H7 (cell line): ENCODE data around the gene GGT5. TPM values are rescaled to one million over a fixed set of nuclear protein-coding genes. Genes with fewer than 3 reads are reported as not detected.
"Not testable (repeated sequence)": the region's sequence is repeated elsewhere in the genome, so short reads cannot be mapped to it uniquely, and the experiment has no call there.

Experiments
- DNase-seq: peaks from one replicate; pipeline ENCODE4 v3.0.0; 2012
- H3K27me3 ChIP-seq: 2 replicates; pipeline ENCODE4 v1.6.0; 2011; ENCODE audit warnings: mild to moderate bottlenecking, low read length; ENCODE audit not compliant: control insufficient read depth, insufficient read depth
- H3K36me3 ChIP-seq: replicated peaks from 2 replicates; pipeline ENCODE4 v1.5.1; 2011; ENCODE audit warnings: low read length; ENCODE audit not compliant: control insufficient read depth, insufficient read depth
- H3K4me3 ChIP-seq: 2 replicates; pipeline ENCODE4 v1.5.1; 2011; ENCODE audit warnings: low read depth, mild to moderate bottlenecking, control low read depth, low read length, moderate library complexity; ENCODE audit not compliant: insufficient read depth
- total RNA-seq: library from RNA; depleted of rRNA; stranded (reverse); fragments of >200 nt; shearing (Covaris generic); gene quantifications from 2 replicates; pipeline ENCODE4 v1.2.3, GENCODE V29; 2014

The GGT5 gene
- total RNA-seq, 1 experiment from 2014 or later: not detected

DNA sequence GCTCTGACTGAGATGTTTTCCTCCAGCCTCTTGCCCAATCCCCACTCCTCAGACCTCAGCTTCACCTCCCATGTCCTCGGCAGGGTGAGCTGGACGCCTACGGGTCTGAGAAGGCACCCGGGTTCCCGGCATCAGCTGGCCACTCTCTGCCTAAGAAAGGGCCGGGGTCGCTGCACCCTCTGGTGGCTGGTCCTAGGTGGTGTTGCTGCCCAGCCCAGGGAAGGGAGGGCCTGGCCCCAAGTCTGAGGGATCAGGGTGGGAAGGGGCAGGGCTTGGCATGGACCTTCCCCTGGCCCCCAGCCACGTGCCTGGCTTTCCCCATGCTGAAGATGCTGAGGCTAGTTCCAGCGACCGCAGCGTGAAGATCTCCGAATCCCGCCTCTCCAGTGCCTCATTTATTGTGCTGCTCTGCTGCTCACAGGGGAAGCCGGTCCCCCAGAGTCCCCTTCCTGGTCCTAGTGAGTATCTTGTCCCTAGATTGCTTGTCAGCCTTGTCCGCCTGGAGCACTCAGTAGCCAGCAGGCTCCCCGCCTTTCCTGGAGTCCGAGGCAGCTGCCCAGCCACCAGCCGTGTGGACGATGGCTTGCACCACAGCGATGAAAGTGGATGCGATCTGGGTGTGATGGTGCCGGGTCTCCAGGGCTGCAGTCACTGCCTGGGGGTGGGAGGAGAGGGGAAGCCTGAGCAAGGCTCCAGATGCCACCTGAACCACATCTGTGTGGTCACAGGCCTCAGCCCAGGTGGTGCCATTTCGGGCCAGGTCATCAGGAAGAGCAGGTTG is 2.9 kb upstream of the GGT5 start:
- Histone ChIP-seq H3K4me3 (no peak overlapping the region), H3K27me3 (no peaks in the 10 kb centered on the region), H3K36me3 (no peaks in the 10 kb centered on the region)
- peak; percentile 98 for DNase-seq

GRCh38 chr22:24247011-24247507 is 2.2 kb upstream of the GGT5 start:
- Histone ChIP-seq H3K27me3 (no peaks in the 10 kb centered on the region), H3K4me3 (no peak overlapping the region)

DNA sequence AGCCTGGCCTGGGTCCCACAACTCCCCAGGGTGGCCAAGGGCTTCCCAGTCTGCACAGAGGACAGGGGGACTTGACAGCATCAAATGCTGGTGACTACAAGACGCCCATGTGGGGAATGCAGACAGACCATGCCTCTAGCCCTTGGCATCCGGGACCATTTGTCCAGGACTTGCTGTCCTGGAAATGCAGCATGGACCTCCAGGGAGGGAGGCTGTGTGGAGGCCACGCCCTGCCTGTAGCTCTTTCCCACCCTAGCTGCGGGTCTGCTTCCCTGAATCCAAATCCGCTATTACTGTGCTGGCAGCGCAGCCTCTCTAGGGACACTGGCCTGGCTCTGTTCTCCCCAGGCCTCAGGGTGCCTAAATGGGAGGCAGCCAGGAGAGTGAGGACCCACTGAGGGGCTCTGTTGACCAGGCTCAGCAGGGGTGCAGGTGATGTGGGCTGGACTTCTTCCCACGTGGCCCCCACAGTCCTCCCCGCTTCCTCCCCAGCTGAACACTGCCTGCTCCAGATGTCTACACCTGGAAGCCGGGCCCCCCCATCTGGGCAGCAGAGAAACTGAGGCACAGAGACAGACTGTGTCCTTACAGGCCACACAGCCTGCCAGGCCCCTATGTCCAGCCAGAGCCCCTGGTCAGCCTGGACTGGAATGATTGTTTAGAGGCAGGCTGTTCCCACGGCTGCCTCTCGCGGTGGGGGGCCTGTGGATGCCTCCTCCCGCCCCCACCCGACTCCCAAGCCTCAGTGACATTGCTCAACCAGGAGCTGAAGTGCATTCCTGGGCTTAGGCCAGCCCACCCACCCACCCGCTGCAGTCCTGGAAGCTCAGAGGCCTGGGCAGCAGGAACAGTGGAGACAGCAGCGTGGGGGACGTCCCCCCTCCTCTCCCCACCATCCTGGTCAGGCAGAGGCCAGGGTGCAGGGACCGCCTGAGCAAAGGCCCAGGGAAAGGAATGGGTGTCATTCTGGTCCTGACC is 991 bp upstream of the GGT5 start:
- DNase-seq: peak; percentile 14
- not testable (repeated sequence) for H3K36me3 ChIP-seq, H3K4me3 ChIP-seq, H3K27me3 ChIP-seq

More at GRCh38 chr22:24247011-24247507, 2.2 kb upstream of the GGT5 start:
- peak; percentile 21 for DNase-seq
- no peaks in the 10 kb centered on the region for H3K36me3 ChIP-seq

GRCh38 chr22:24244144-24244787 is 616 bp downstream of the GGT5 start:
- DNase-seq: peak; percentile 25
- Histone ChIP-seq H3K27me3 (no peaks in the 10 kb centered on the region), H3K4me3 (no peak overlapping the region), H3K36me3 (no peaks in the 10 kb centered on the region)

- H3K27me3 ChIP-seq, H3K4me3 ChIP-seq, H3K36me3 ChIP-seq: not testable (repeated sequence)
- peak; percentile 19 for DNase-seq
Measured at GRCh38 chr22:24243417-24243816, 1.5 kb downstream of the GGT5 start.

DNA sequence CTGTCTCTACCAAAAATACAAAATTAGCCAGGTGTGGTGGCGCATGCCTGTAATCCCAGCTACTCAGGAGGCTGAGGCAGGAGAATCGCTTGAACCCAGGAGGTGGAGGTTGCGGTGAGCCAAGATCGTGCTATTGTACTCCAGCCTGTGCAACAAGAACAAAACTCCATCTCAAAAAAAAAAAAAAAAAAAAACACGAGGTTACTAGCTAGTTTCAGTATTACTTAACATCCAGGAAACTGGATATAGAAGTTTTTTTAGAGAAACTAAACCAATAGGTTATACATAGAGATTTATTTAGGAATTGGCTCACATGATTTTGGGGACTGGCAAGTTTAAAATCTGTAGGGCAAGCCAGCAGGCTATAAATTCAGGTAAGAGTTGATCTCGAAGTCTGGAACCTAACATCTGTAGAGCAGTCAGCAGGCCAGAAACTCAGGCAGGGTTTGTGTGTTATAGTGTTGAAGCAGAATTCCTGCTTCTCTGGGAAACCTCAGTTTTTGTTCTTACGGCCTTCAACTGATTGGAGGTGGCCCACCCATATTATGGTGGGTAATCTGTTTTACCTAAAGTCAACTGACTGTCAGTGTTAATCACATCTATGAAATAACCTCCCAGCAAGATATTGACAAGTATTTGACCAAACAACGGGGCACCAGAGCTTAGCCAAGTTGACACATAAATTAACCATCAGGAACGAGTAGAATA is 3.7 kb downstream of the GGT5 start:
- not testable (repeated sequence) for H3K27me3 ChIP-seq, DNase-seq

DNA sequence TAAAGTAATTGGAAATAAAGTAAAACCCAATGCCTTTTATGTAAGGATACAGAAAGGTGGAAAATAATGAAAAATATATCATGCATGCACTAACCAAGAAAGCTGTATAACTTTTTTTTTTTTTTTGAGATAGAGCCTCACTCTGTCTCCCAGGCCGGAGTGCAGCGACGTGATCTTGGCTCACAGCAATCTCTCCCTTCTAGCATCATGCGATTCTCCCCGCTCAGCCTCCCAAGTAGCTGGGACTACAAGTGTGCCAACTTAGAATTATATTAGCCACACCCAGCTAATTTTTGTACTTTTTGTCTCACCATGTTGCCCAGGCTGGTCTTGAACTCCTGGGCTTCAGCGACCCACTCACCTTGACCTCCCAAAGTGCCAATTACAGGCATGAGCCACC is 4.5 kb downstream of the GGT5 start:
- no peak overlapping the region for H3K4me3 ChIP-seq
- DNase-seq: no peak
- H3K36me3 ChIP-seq: no peaks in the 10 kb centered on the region
- no peaks in the 10 kb centered on the region for H3K27me3 ChIP-seq

More for the DNA sequence above, 3.7 kb downstream of the GGT5 start:
- not testable (repeated sequence) for H3K36me3 ChIP-seq, H3K4me3 ChIP-seq

DNA sequence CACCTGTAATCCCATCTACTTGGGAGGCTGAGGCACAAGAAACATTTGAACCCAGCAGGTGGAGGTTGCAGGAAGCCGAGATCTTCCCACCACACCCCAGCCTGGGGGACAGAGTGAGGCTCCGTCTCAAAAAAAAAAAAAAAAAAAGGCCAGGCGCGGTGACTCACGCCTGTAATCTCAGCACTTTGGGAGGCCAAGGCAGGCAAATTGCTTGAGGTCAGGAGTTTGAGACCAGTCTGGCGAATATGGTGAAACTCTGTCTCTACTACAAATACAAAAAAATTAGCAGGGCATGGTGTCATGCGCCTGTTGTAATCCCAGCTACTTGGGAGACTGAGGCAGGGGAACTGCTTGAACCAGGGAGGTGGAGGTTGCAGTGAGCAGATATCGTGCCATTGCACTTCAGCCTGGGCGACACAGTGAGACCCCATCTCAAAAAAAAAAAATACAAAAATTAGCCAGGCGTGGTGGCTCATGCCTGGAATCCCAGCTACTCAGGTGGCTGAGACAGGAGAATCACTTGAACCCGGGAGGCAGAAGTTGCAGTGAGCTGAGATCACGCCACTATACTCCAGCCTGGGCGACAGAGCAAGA is 6.7 kb downstream of the GGT5 start:
- H3K36me3 ChIP-seq, DNase-seq, H3K27me3 ChIP-seq, H3K4me3 ChIP-seq: not testable (repeated sequence)

DNA sequence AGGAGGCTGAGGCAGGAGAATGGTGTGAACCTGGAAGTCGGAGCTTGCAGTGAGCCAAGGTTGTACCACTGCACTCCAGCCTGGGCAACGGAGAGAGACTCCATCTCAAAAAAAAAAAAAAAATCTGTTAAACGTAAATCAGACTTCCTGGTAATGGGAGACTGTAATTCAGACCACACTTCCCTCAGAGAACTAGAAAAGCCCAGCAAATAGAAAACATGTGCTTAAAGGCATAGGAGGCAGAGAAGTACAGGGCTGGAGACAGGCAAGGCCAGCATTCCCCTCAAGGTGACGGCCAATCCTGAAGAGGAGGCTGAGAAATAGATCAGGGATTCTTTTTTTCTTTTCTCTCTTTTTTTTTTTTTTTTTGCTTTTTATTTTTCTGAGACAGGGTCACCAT is 8.2 kb downstream of the GGT5 start:
- DNase-seq: no peak
- Histone ChIP-seq H3K27me3 (no peaks in the 10 kb centered on the region), H3K4me3 (no peak overlapping the region), H3K36me3 (no peaks in the 10 kb centered on the region)

GRCh38 chr22:24235315-24235714 is 9.6 kb downstream of the GGT5 start:
- Histone ChIP-seq H3K36me3 (no peaks in the 10 kb centered on the region), H3K4me3 (no peak overlapping the region), H3K27me3 (no peaks in the 10 kb centered on the region)
- no peak for DNase-seq

GRCh38 chr22:24233816-24234215 is 11.1 kb downstream of the GGT5 start:
- Histone ChIP-seq H3K36me3 (no peaks in the 10 kb centered on the region), H3K4me3 (no peak overlapping the region), H3K27me3 (no peaks in the 10 kb centered on the region)
- DNase-seq: no peak

DNA sequence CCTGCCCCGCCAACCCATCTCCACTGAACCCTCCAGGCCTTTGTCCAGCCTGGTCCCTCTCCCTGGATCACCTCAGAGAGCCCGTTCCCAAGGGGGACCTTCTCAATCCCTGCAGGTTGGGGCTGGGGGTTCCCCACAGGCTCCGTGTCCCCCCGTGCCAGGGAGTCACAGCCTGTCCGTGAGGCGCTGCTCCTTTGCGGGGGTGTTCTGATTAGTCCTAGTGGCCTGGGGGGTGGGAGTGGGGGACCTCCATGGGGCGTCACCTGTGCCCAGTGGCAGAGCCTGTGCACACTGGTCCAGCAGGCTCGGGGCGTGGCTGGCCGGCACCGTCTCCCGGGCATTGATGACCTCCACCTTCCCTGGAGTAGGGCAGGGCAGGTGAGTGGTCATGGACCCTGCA is 11.6 kb downstream of the GGT5 start:
- Histone ChIP-seq H3K27me3 (no peaks in the 10 kb centered on the region), H3K4me3 (no peak overlapping the region), H3K36me3 (no peaks in the 10 kb centered on the region)
- DNase-seq: peak; percentile 19

DNA sequence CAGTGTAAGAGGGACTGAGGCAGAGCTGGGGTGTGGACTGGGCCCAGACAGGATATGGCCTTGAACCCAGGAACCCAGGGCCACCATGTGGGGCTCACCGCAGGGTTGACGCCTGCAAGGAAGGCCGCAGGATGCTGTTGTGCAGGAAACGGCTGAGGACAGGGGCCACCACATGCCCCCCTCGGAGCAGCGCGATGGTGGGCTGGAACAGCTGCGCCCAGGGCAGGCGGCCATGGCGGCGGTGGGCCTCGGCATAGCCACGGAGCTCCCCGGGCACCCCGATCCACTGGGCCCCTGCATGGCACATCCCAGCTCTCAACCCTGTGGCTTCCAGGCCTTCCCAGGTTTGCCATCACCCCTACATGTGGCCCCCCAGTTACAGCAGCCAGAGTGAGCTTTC is 12.2 kb downstream of the GGT5 start:
- H3K27me3 ChIP-seq: no peaks in the 10 kb centered on the region
- no peak overlapping the region for H3K4me3 ChIP-seq
- DNase-seq: peak; percentile 21
- H3K36me3 ChIP-seq: no peaks in the 10 kb centered on the region

GRCh38 chr22:24232124-24232523 is 12.8 kb downstream of the GGT5 start:
- Histone ChIP-seq H3K27me3 (no peaks in the 10 kb centered on the region), H3K36me3 (no peaks in the 10 kb centered on the region), H3K4me3 (no peak overlapping the region)
- DNase-seq: peak; percentile 36
